ENCODE results near the gene GP2.

GP2 gene

DNA sequence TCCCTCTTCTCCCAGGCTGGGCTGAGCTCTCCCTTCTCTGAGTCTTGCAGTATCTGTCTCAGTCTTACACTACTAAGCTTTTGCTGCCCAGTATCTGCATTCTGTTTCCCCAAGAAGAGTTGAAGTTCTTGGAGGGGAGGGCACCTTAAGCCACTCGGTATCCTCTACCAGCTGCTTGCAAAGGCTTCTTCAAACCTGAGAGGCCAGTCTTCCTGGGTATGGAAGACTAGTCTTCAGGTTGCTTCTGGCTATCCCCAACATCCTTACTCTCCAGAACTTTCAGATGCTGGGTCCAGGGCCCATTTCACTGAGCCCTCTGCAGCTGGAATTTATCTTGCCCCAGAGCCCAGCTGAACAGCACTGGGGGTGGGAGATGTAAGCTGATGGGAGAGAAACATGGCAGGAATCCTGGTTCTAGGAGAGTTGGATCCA is 20.1 kb downstream of the GP2 start:
- no peak for DNase-seq (ENCODE audit: low read depth in 2 of 2)

DNA sequence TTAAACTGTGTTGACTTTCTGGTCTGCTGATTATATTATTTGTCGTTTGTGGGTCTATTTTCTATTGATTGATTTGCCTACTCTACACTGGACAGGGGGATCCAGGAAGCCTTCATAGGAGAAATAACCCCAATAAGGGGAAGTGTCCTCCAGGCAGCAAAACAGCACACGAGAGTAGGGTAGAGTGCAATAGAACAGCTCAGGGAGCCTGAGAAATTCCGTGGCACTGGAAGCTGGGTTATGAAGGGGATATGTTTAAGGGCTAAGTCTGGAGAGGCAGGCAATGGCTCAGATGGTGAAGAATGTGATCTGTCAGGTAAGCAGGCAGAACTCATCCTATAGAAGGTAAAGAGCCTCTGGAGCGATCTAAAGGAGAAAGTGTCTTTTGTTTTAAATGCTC is 20.9 kb downstream of the GP2 start:
- DNase-seq (ENCODE audit: low read depth in 2 of 2), result no peak

DNA sequence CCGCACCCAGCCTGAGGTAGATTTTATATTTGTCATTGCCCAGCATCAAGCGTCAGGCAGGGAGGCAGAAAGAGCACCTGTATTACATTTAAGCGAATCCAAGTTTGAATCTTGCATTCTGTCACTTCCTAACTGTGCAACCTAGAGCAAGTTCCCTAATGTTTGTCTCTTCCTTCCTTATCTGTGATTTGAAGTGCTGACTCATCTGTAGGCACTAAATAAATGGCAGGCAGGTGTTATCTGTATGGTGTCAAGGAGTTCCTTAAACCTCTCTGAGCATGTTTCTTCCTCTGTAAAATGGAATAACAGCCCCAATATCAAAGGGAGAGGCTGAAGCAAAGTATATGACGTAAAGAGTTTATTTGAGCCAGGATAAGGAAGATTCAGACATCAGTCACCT is 24.3 kb downstream of the GP2 start:
- DNase-seq (ENCODE audit: low read depth in 2 of 2), result no peak

DNA sequence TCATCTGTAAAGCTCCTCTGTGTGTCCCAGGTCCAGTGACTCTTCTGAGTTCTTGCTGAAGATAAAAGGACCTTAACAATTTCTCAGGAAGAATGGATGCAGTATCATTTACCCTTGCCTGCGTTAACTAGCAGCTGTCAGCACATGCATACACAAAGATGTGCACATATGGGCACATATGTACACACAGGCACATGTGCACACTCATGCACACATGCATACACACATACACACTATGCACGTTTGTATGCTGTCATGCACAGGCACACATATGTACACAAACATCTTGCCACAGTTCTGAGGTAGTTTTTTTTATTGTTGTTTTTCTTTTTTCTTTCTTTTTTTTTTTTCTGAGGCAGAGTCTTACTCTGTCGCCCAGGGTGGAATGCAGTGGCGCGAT is 24.9 kb downstream of the GP2 start:
- no peak for DNase-seq (ENCODE audit: low read depth in 2 of 2)

DNA sequence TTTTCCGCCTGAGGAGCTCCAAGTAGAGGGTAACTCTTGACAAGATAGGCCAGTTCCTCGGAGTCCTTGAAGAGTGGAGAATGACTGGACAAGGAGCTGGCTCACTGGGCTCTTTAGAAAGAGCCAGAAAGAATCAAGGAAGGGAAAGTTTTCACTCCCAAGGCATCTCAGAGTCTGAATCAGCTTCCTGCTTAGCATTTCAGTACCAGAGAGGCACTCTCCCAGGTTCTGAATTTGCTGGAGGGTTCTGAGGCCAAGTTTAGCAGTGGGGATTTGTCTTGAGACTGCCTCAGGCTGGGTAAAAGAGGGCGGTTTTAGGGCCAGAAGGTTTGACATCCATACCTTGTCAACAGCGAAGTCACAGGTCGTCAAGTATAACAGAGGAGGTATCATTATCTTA is 25.5 kb downstream of the GP2 start:
- no peak for DNase-seq (ENCODE audit: low read depth in 2 of 2)

- DNase-seq (ENCODE audit: low read depth in 2 of 2), result no peak
Measured at GRCh38 chr16:20300312-20301097, 26.8 kb downstream of the GP2 start.

DNA sequence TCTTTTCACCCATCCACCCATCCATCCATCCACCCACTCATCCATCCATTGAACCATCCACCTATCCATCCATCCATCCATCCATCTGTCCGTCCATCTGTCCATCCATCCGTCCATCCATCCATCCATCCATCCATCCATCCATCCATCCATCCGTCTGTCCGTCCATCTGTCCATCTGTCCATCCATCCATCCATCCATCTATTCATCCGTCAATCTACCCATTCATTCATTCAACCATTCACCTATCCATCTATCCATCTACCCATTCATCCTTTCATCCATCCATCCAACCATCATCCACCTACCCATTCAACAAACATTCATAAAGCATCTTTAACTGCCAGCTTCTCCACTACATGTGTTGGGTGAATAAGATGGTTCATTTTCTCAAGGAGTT is 28.9 kb downstream of the GP2 start:
- DNase-seq (ENCODE audit: low read depth in 2 of 2), result no peak

GRCh38 chr16:20291208-20292206 is 35.8 kb downstream of the GP2 start:
- no peak for DNase-seq (ENCODE audit: low read depth in 2 of 2)

DNA sequence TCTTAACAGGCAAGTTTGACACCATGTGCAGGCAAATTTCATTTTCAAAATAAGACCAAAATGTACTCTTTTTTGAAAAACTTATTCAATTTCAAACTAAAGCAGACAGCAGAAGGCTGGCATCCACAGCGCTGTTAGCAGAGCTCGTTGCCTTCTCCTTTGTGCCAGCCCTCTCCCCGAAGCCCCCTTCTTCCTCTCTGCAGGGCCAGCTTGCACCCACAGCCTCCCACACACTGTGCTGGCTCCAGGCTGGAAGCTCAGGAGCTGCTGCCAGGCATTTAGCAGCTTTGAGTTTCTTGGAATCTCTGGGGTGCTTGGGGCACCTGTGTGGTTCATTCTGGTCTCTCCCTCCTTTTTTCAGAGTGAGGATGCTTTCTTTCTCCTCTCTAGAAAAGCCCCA is 37.7 kb downstream of the GP2 start:
- DNase-seq (ENCODE audit: low read depth in 2 of 2), result no peak

- DNase-seq (ENCODE audit: low read depth in 2 of 2), result no peak
Measured at GRCh38 chr16:20285993-20286499, 41.3 kb downstream of the GP2 start.

DNA sequence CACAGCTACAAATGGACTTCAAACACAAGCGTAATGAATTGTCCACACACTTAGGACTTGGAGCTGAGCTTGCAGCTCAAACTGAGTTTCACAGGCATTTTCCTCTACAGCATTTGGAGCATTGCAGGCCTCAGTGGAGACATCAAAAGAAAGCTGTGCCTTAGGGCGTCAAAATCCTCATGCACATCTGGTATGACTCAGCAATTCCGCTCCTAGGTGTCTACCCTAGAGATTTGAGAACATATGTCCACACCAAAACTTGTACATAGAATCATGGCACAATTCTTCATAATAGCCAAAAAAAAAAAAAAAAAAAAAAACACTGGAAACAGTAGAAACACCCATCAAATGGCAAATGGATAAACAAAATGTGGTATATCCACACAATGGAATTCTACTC is 47.1 kb downstream of the GP2 start:
- no peak for DNase-seq (ENCODE audit: low read depth in 2 of 2)

DNA sequence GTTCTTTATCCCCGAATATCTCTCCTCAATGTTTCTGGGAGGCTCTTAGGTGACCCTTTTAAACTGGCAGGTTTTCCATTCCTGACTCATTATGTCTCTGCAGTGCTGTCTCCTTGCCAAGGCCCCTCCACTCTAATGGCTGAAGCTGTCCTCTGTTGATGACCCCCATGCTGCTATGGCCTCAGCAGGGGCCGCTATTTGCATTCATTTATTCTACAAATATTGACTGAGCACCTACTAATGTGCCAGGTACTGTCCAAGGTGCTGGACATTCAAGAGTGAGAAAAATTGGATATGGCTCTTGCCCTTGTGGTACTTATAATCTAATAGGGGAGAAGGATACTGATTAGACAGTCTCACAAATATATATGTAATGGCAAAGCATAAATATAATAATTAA is 55.4 kb downstream of the GP2 start:
- DNase-seq (ENCODE audit: low read depth in 2 of 2), result no peak

DNA sequence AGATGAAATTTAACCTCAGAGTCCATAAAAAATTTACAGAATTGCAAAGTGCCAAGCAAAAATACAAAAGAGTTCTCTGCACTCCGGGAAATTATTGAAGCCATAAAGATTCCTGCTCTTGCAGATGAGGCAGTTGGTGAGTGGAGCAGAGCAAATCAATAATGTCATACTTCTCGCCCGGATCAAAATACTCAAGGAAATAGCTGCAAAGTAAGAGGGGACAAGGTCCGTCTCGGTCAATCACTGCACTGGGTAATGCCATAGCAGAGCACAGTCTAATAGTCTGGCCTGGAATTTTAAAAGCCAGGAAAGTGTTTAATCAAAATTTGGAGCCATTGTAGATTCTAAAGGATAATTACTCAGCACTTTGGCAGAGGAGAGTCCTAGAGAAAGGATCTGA is 58.9 kb downstream of the GP2 start:
- DNase-seq (ENCODE audit: low read depth in 2 of 2), result no peak

DNA sequence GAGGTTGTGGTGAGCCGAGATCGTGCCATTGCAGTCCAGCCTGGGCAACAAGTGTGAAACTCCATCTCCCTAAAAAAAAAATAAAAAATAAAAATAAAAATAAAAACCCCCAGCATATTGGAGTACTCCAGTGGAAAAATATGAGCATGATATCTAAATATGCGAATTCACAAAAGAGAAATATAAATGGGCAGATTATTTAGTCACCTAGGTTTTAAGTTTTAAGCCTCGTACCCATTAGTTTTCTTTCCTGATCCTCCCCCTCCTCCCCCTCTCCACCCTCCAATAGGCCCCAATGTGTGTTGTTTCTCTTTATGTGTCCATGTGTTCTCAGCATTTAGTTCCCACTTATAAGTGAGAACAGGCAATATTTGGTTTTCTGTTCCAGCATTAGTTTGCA is 62.3 kb downstream of the GP2 start:
- no peak for DNase-seq (ENCODE audit: low read depth in 2 of 2)

- DNase-seq (ENCODE audit: low read depth in 2 of 2), result no peak
Measured at GRCh38 chr16:20263138-20263855, 64.0 kb downstream of the GP2 start.

- no peak for DNase-seq (ENCODE audit: low read depth in 2 of 2)
Measured at GRCh38 chr16:20262248-20262647, 65.1 kb downstream of the GP2 start.

- no peak for DNase-seq (ENCODE audit: low read depth in 2 of 2)
Measured at GRCh38 chr16:20260215-20261009, 66.9 kb downstream of the GP2 start.

All from activated CD8-positive, alpha-beta memory T cell treated with anti-CD3 and anti-CD28 coated beads for 4 hours (primary cell).